GM10847 (cell line): ENCODE results near the gene MMP13.

Experiments used
- POLR2A ChIP-seq: IDR thresholded peaks from 2 replicates; pipeline ENCODE4 v1.6.1; 2011; ENCODE audit not compliant: insufficient read length; ENCODE audit errors: extremely low read depth

MMP13 gene

GRCh38 chr11:102940714-102941588 lies 14.6 kb downstream of the MMP13 start:
- no peak for TF ChIP-seq POLR2A

- TF ChIP-seq POLR2A: no peak
Observed at GRCh38 chr11:102936864-102937509, 18.5 kb downstream of the MMP13 start.

GRCh38 chr11:102935514-102935913 lies 20.0 kb downstream of the MMP13 start:
- no peak for TF ChIP-seq POLR2A

- no peak for TF ChIP-seq POLR2A
Observed at GRCh38 chr11:102934735-102935134, 20.8 kb downstream of the MMP13 start.

DNA sequence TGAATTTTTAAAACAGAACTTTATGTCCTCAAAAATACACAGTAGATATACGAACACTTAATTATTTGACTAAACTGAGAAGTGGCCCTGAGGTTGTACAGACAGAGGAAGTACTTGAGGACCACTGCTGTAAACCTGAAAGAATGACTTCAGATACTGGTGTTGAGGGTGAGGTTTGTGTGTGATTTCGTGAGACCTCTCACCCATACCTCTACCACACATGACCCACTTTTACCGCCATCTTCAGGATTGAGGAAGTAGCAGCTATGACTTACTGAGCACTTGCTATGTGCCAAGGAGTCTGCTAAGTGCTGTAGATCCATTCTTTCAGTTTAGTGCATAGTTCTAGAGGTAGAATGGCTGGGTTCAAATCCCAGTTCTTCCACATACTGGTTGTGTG lies 21.9 kb downstream of the MMP13 start:
- TF ChIP-seq POLR2A: no peak

DNA sequence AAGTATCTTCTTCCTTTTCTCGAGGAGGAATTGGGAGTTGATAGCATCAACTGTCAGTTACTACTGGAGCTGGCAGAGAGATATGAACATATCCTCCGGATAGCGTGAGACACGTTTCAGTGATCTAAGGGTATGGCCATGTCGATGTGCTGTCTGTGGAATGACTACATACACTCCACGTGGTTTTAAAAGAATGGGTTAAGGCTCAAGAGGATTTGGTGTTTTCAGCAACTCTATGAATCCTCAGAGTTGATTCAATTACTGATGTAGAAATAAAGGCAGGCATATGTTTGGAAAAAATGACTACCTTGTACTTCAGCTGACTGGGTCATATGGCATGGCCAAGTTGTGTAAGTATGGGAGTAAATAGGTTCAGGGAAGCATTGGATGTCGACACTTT lies 22.9 kb downstream of the MMP13 start:
- TF ChIP-seq POLR2A: no peak

- no peak for TF ChIP-seq POLR2A
Observed at GRCh38 chr11:102930451-102930850, 25.1 kb downstream of the MMP13 start.

DNA sequence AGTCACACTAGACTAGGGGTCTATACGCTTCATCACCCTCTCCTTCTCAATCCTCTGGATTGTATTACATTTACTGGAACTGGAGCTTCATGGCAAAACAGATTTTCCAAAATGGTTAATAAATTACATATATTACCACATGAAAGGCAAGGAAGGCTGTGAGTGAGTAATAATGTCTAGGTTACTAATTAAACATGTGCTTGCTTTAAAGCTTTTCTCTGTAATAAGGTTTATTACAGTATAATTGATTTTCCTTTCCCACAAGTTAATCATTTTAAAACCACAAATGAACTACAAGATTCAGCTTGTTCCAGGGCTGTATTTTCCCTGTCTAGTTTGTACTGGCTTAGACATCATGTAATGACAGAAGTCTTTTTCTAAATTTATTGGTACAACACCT lies 25.6 kb downstream of the MMP13 start:
- no peak for TF ChIP-seq POLR2A

GRCh38 chr11:102929166-102929565 lies 26.4 kb downstream of the MMP13 start:
- no peak for TF ChIP-seq POLR2A

GRCh38 chr11:102928247-102928646 lies 27.3 kb downstream of the MMP13 start:
- TF ChIP-seq POLR2A: no peak

GRCh38 chr11:102927624-102927990 lies 27.9 kb downstream of the MMP13 start:
- TF ChIP-seq POLR2A: no peak

DNA sequence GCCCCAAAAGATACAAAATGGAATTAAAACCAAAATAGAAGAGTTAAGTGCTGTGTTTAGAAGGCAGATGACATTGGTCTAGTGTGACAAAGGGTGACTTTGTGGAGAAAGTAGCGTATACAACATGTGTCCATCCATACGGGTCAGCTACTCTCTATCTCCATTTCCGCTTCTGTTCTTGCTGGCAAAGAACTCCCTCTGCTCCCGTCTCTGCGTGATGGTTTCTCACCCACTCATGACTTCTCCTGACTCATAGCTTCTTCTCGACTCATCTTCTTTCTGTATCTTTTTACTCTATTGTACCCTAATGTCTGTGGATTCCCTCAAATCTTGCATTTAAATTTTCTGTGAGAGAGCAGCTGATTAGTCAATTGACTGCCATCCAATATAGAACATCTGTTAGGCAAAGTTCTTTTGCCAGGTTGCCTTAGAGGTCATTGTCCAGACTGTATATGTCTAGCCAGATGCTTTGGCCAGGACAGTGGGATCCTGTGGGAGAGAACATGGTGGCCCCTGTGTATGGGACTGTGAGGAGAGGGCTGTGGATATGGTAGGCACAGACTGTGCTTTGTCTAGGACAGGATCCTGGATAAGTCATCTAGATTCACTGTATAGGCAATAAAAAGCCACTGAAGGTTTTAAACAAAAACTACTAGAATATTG lies 28.4 kb downstream of the MMP13 start:
- no peak for TF ChIP-seq POLR2A

GRCh38 chr11:102926517-102926916 lies 29.0 kb downstream of the MMP13 start:
- no peak for TF ChIP-seq POLR2A

- no peak for TF ChIP-seq POLR2A
Observed at GRCh38 chr11:102925988-102926387, 29.5 kb downstream of the MMP13 start.

DNA sequence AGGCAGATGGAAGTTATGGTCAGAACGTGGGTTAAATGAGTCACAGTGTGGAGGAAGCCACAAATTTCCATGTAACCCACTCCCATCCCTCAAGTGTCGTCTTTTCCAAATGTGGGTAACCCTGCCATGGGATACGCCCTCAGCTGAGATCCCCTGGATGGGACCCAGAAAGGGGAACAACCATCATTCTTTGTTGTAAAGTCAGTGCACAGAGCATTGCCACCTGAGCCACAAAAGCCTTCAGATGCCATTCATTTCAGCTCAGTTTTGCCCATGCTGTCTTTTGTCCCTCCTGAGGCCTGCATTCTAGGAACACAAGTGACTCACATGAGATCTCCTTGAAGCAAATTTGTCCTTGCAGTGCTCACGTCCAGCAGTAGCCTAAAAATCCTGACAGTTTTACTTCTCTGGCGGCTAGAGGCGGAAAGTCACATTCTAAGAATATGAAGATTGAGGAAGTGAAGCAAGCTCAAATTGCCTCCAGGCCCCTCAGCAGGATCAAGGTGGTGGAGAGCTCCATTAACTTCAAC lies 30.6 kb downstream of the MMP13 start:
- no peak for TF ChIP-seq POLR2A
